Measurements from ENCODE around the gene NKG7. TPM values are rescaled to one million over a fixed set of nuclear protein-coding genes. Genes with fewer than 3 reads are reported as not detected.

NKG7 gene
- total RNA-seq, 4 donors from 2014 or later, result 0.73 to 1.2 TPM; not detected in 2

DNA sequence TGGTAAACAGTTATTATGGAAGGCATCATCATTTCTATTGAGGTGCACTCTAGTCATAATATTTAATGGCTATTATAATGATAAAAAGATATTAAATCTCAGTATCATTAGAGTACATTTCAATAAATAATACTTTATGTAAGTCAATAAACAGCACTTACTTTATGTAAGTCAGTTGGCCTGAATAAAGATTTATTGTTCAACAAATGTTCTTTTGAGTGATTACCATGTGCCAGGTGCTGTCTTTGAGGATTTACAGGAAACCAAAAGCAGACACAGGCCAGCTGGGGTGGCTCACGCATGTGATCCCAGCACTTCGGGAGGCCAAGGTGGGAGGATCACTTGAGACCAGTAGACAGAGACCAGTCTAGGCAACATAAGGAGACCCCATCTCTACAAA lies 5.0 kb upstream of the NKG7 start:
- no peak overlapping the region for H3K27ac ChIP-seq
- no peaks in the 10 kb centered on the region for H3K9me3 ChIP-seq
- ATAC-seq, result no peak
- no peaks in the 10 kb centered on the region for H3K4me1 ChIP-seq
- intact Hi-C loops (cut with DNase I; ENCODE audit: low total_unique reads), result no loop called here
- H3K36me3 ChIP-seq, result no peaks in the 10 kb centered on the region
- no peak for DNase-seq
- in situ Hi-C loops (cut with MboI; ENCODE audit: low sequenced_read_pairs in 4 of 4), result no loop called here
- TF ChIP-seq POLR2A (IDR thresholded peaks at IDR 0.05), result no peak
- no peak for TF ChIP-seq CTCF (IDR thresholded peaks at IDR 0.05 in 4 of 5, conservative IDR thresholded peaks at IDR 0.05 in 1 of 5)
- no peaks in the 10 kb centered on the region for H3K27me3 ChIP-seq
- H3K4me3 ChIP-seq, result no peak overlapping the region

DNA sequence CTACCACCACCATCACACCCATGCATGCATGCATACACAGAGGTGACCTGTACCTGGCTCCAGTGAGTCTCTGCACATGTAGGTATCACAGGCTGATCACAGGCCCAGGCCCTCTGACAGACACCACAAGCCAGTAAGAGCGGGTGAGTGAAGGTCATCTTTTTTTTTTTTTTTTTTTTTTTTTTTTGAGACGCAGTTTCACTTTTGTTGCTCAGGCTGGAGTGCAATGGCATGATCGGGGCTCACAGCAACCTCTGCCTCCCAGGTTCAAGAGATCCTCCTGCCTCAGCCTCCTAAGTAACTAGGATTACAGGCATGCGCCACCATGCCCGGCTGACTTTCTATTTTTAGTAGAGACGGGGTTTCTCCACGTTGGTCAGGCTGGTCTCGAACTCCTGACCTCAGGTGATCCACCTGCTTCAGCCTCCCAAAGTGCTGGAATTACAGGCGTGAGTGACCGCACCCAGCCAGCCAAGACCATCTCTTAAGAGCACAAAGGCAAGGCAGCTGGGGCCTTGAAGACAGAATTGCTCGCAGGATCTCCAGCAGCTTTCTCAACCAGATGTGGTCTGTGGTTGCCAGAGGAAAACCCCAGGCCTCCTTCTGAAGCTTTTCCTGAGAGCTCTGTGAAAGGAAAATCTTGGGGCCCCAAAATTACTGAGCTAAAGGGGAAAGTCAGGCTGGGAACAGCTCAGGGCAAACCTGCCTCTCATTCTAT lies 3.2 kb upstream of the NKG7 start:
- no peak overlapping the region for H3K27ac ChIP-seq
- no peaks in the 10 kb centered on the region for H3K27me3 ChIP-seq
- H3K4me1 ChIP-seq, result no peaks in the 10 kb centered on the region
- intact Hi-C loops (cut with DNase I; ENCODE audit: low total_unique reads) (no loop called here), in situ Hi-C loops (cut with MboI; ENCODE audit: low sequenced_read_pairs in 4 of 4) (no loop called here)
- no peak for ATAC-seq
- no peaks in the 10 kb centered on the region for H3K36me3 ChIP-seq
- no peak overlapping the region for H3K4me3 ChIP-seq
- no peaks in the 10 kb centered on the region for H3K9me3 ChIP-seq
- DNase-seq, result no peak
- TF ChIP-seq POLR2A (IDR thresholded peaks at IDR 0.05) (no peak), CTCF (IDR thresholded peaks at IDR 0.05 in 4 of 5, conservative IDR thresholded peaks at IDR 0.05 in 1 of 5) (no peak)

DNA sequence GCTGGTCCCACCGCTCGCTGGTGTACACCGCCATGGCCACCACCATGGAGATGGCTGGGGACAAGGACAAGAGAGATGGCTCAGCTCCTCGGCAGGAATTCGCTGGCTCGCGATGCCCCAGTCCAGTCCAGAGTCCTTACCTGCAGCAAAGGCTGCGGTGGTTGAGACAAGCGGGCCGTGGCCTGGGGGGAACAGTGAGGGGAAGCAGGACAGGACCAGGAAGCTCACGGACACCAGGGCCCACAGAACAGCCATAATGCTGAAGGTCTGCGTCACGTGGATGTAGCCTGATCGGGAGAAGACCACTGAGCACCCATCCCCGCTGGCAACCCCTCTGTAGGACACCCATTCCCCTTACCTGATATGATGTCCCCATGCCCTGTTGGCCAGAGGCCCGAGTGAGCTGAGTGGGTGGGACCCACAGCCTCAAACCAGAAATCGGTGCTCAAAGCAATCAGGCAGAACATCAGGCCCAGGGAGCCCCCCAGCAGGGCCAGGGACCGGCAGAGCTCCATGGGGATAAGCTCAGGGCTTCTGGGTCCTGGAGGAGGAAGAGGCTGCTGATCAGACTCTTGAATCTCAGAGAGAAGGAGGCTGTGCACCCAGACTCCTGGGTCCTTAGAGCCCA lies 319 bp downstream of the NKG7 start:
- ATAC-seq (no peak), DNase-seq (no peak)
- intact Hi-C loops (cut with DNase I; ENCODE audit: low total_unique reads) (no loop called here), in situ Hi-C loops (cut with MboI; ENCODE audit: low sequenced_read_pairs in 4 of 4) (no loop called here)
- no peak overlapping the region for H3K4me3 ChIP-seq
- TF ChIP-seq CTCF (IDR thresholded peaks at IDR 0.05 in 4 of 5, conservative IDR thresholded peaks at IDR 0.05 in 1 of 5) (no peak), POLR2A (IDR thresholded peaks at IDR 0.05) (no peak)
- H3K36me3 ChIP-seq, result no peaks in the 10 kb centered on the region
- no peaks in the 10 kb centered on the region for H3K27me3 ChIP-seq
- no peaks in the 10 kb centered on the region for H3K4me1 ChIP-seq
- no peak overlapping the region for H3K27ac ChIP-seq
- no peaks in the 10 kb centered on the region for H3K9me3 ChIP-seq

- intact Hi-C loops (cut with DNase I; ENCODE audit: low total_unique reads), result no loop called here
- DNase-seq (no peak), ATAC-seq (no peak)
- TF ChIP-seq CTCF (IDR thresholded peaks at IDR 0.05 in 4 of 5, conservative IDR thresholded peaks at IDR 0.05 in 1 of 5), result no peak
- TF ChIP-seq POLR2A (IDR thresholded peaks at IDR 0.05), result no peak
- Histone ChIP-seq H3K27me3 (no peaks in the 10 kb centered on the region), H3K36me3 (no peaks in the 10 kb centered on the region), H3K27ac (no peak overlapping the region), H3K4me1 (no peaks in the 10 kb centered on the region), H3K4me3 (no peak overlapping the region), H3K9me3 (no peaks in the 10 kb centered on the region)
- in situ Hi-C loops (cut with MboI; ENCODE audit: low sequenced_read_pairs in 4 of 4), result no loop called here
These were observed 1.2 kb downstream of the NKG7 start for GRCh38 chr19:51371186-51371690.
